Fibroblast of skin of right biceps (primary cell): Measurements from ENCODE around the gene ABHD12B.
"Not testable (repeated sequence)": the region's sequence is repeated elsewhere in the genome, so short reads cannot be mapped to it uniquely, and the experiment has no call there.

Source experiments
- DNase-seq: peaks from one replicate; pipeline ENCODE4 v3.0.0-alpha.2; 2013

The ABHD12B gene

GRCh38 chr14:50937800-50938199, 65.9 kb downstream of the ABHD12B start:
- DNase-seq = no peak

GRCh38 chr14:50941151-50941550, 69.3 kb downstream of the ABHD12B start:
- peak; percentile 67 for DNase-seq

GRCh38 chr14:50941638-50942037, 69.8 kb downstream of the ABHD12B start:
- DNase-seq = not testable (repeated sequence)

DNA sequence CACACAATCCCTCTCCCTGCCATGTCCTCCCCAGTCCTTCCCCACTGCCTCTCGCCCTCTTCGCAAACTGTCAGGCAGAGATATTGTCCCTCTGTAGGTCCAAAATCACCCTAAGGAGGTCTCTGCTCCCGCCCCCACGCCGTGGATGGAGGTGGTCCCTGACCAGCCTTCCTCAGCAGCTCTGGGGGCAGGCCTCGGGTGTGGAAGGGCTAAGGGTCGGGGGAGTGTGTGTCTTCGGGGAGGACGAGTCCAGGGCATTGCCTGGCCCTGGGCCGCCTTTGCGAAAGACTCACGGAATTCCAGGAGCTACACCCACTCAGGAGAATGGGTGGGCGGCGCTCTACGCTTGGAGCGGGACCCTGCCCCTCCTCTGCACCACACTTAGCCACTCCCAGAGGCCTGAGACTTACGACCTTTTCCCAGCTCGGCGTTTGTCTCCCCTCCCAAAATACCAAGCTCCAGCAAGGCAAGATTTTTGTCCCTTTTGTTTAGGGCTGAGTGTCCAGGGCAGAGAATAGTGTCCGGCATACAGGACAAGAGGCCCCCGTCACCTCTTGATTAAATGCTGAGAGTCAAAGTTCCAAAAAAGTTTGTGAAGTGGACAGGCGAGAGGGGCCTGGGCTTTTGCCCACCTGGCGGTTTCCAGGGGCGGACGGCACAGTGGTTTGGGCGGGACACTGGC, 71.5 kb downstream of the ABHD12B start:
- peak; percentile 23 for DNase-seq

- peak; percentile 64 for DNase-seq
Measured at GRCh38 chr14:50943943-50944646, 72.2 kb downstream of the ABHD12B start, which contains the start of gene PYGL. TSS of gene PYGL (minus strand) at chr14:50944483. CDS start at chr14:50944403, 80 bp downstream.

- peak; percentile 36 for DNase-seq
Measured at GRCh38 chr14:50944647-50945413, 73.0 kb downstream of the ABHD12B start.

GRCh38 chr14:50946234-50946935, 74.5 kb downstream of the ABHD12B start:
- no peak for DNase-seq

- peak; percentile 14 for DNase-seq
Measured at GRCh38 chr14:50947446-50947845, 75.6 kb downstream of the ABHD12B start.

DNA sequence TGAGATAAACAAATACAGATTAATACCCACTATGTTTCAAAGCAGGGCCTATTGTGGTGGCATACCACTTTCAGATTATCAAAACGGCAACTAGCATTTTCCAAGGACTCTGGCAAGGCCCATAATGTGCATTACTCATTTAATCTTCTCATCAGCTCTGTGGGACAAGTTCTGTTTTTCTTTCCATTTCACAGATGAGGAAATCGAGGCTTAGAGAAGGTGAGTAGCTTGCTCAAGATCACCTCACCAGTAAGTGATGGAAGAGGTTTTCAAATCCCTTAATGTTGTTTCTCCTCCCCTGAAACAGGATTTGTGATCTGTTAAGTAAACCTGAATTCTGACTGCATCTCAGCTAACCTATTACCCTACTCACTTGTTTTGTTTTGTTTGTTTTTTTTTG, 76.4 kb downstream of the ABHD12B start:
- DNase-seq = no peak

DNA sequence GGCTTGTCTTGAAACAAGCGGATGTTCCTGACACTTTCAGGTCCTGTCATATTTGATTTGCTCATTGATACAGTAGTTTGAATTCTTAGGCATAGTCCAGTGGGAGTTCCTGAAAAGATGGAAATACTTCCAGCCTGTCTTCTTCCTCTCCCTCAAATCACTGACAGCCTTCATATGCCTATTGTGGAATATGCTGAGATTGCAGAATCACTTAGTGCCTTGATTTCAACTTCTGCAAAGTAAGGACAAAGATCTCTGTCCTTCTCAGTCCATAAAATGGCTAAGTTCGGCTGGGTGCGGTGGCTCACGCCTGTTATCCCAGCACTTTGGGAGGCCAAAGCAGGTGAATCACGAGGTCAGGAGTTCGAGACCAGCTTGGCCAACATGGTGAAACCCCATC, 79.2 kb downstream of the ABHD12B start:
- no peak for DNase-seq

GRCh38 chr14:50953502-50953901, 81.6 kb downstream of the ABHD12B start:
- no peak for DNase-seq
